Ovary (tissue), 9 donors: Measurements from ENCODE around the gene HLA-DOB. TPM values are rescaled to one million over a fixed set of nuclear protein-coding genes. Genes with fewer than 3 reads are reported as not detected.

ENCODE experiments used
- DNase-seq, 5 donors: peaks; one replicate each; pipeline ENCODE4 v3.0.0-alpha.2; 2019 to 2020
- H3K27ac ChIP-seq, 2 donors: fragments of 200-600 bp; one replicate each; pipeline versions ENCODE4 v1.5.1 to v1.8.0; 2019 to 2022
- H3K27me3 ChIP-seq: fragments of 200-600 bp; one replicate; pipeline ENCODE4 v1.8.0; 2022
- H3K36me3 ChIP-seq: fragments of 200-600 bp; sonication (generic); one replicate; pipeline ENCODE4 v1.5.1; 2019
- H3K4me1 ChIP-seq: one replicate; pipeline ENCODE4 v1.8.1; 2013; ENCODE audit warnings: mild to moderate bottlenecking, moderate library complexity; ENCODE audit not compliant: insufficient read depth
- H3K4me3 ChIP-seq: fragments of 200-600 bp; sonication (generic); one replicate; pipeline ENCODE4 v1.5.1; 2017
- H3K9me3 ChIP-seq, 2 donors: fragments of 200-600 bp in 1 of 2; sonication (generic) in 1 of 2; one replicate each; pipeline versions ENCODE4 v1.5.1 to v1.8.1; 2013 to 2019; ENCODE audit warnings: mild to moderate bottlenecking in 1 of 2, moderate library complexity in 1 of 2
- EP300 ChIP-seq: sonication (generic); formaldehyde crosslinking; IDR thresholded peaks from one replicate; pipeline ENCODE4 v1.6.1; 2017; ENCODE audit warnings: antibody characterized with exemption
- POLR2A ChIP-seq: fragments of 450-650 bp; IDR thresholded peaks from one replicate; pipeline ENCODE4 v1.6.1; 2017; ENCODE audit warnings: antibody characterized with exemption, mild to moderate bottlenecking, moderate library complexity
- WGBS, 3 donors: extraction: QIAGEN DNeasy Blood & Tissue Kit in 1 of 3; methylation state at CpG; one replicate each; pipeline versions ENCODE4 v1.1.5 to v1.1.7; 2013 to 2017; 5-methylcytosine and 5-hydroxymethylcytosine counted together
- intact Hi-C, 4 donors: fragments of 100-400 bp; cut with DNase I; formaldehyde crosslinking; loops; one replicate each; pipeline versions ENCODE4 v1.11.0 to v1.15.1; 2022 to 2023
- polyA plus RNA-seq, 2 donors: library from polyadenylated mRNA; stranded (reverse); fragments of 200-250 nt in 1 of 2; fragments of 350-450 nt in 1 of 2; fragmentation: Illumina TruSeq in 1 of 2; extraction: RNeasy Lipid Tissue Mini Kit (QIAGEN cat#74804) in 1 of 2; gene quantifications; one replicate each; pipeline ENCODE4 v1.2.3, GENCODE V29; 2013 to 2014
- total RNA-seq, 7 donors: library from RNA; depleted of rRNA in 2 of 7; stranded (reverse); fragments of >200 nt in 2 of 7; fragmentation: NEBNext Ultra II Directional in 3 of 7; extraction: Animal tissue kit (Norgen Biotek cat#: 25700) in 3 of 7; gene quantifications; one replicate each; pipeline versions ENCODE4 v1.1.0 to v1.2.4, GENCODE V29; 2016 to 2023
- TF ChIP-seq, protein P1 (sequence below), 3 donors: fragments of 450-650 bp in 2 of 3; fragments of 200-600 bp in 1 of 3; IDR thresholded peaks; one replicate each; pipeline versions ENCODE4 v1.5.1 to v1.8.0; 2016 to 2022; ENCODE audit warnings: antibody characterized with exemption in 3 of 3, mild to moderate bottlenecking in 1 of 3
- donor health status: DM: no; HTN: no; CAD: no; lungs with moderate emphysema.
- donor health status: DM: no; HTN: no; CAD: no.
- donor health status: Bipolar disorder and iron deficiency.
- donor health status: DM: yes; HTN: yes; CAD: no.
- donor health status: DM: no; HTN: no; CAD: no.
- donor health status: DM: yes; HTN: yes; CAD: no.

The HLA-DOB gene
- total and polyA plus RNA-seq, 9 donors = 0.24 to 4.6 (median 0.73) TPM; not detected in 1

DNA sequence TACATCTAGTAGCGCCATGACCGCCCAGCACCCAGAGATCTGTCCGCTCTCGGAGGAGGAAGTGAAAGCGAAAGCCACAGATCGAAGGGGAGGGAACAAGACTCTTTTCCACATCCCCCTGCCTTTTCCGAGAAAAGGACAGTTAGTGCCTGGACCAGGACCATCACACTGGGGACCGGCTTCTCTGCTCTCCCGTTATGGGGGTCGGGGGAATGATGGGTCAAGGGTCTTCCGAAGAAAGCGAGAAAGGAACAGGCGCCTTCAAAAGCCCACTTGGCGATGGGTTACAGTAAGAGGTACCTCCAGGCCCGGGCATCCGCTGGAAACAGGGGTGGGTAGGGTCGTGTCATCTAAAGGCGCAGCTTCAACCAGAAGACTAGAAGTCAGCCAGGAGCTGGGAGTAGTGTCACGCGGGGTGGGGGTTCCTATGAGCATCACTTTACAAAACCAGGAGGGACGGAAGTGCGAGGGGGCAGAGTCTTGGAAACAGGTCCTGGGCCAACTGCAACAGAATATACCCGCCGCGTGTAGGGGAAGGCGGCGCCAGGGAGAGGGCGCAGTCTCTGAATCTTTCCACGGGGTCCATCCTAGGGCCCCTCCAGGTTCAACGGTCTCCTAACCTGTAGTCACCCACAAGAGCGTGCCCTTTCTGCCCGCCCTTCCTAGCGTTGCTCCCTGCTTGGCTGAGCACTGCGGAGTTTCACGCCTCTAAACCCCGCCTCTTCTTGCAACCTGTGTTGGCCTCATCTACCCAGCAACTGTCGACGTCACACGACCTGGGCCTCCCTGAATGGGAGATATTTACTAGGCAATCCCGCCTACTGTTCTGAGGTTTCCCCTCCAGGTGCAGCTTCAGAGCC is 27.4 kb upstream of the HLA-DOB start, which contains the start of gene PSMB8:
TSS of gene PSMB8 (minus strand) at position 69 of the 860 bp plus-strand sequence. CDS start at position 18, 51 bp downstream.
- H3K36me3 ChIP-seq = no peaks in the 10 kb centered on the region

DNA sequence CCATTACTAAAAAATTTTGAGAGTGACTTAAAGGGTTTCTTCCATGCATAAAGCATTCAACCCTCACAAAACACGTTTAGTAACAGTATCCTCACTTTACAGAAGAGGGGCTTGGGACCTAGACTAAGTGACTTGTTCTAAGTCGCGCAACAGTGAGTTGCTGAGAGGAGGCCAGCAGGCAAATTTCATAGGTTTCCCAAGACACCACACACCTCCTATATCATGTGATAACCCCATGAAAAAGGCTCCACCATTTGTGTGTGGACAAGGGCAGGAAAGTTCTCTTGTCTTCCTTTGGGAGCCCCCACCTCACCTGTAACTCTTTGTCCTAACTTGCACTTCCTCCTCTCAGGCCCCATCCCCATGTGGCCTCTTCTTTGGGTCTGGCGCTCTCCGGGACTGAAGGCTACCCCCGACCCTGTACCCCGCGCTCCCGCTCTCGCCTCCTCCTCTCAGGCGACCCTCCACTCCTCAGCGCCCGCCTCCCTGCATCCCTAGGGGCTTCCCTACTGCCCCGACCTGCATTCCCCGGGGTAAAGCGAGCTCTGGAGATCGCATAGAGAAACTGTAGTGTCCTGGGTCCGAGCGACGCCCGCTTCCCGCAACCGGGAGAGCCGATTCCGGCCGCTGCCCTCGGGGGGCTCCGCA is 26.7 kb upstream of the HLA-DOB start:
- intact Hi-C loops = no loop called here
- 6 to 7% (median 7%) methylated on average over 28 of the region's 28 CpGs for WGBS, 3 donors
- TF ChIP-seq, protein P1, sequence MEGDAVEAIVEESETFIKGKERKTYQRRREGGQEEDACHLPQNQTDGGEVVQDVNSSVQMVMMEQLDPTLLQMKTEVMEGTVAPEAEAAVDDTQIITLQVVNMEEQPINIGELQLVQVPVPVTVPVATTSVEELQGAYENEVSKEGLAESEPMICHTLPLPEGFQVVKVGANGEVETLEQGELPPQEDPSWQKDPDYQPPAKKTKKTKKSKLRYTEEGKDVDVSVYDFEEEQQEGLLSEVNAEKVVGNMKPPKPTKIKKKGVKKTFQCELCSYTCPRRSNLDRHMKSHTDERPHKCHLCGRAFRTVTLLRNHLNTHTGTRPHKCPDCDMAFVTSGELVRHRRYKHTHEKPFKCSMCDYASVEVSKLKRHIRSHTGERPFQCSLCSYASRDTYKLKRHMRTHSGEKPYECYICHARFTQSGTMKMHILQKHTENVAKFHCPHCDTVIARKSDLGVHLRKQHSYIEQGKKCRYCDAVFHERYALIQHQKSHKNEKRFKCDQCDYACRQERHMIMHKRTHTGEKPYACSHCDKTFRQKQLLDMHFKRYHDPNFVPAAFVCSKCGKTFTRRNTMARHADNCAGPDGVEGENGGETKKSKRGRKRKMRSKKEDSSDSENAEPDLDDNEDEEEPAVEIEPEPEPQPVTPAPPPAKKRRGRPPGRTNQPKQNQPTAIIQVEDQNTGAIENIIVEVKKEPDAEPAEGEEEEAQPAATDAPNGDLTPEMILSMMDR (IDR thresholded peaks at IDR 0.05) = no peak
- TF ChIP-seq EP300 (no peak), POLR2A (no peak)
- H3K27me3 ChIP-seq = no peaks in the 10 kb centered on the region
- H3K36me3 ChIP-seq = no peaks in the 10 kb centered on the region
- H3K4me3 ChIP-seq = peak overlapping the region; percentile 73
- H3K9me3 ChIP-seq = no peaks in the 10 kb centered on the region
- peaks cover 5% of the 10 kb centered on the region for H3K4me1 ChIP-seq
- DNase-seq = peak in 2 of 5 donors; percentile 65 to 67
- peak overlapping the region; percentile 91 to 92 for H3K27ac ChIP-seq

More for the DNA sequence above, 27.4 kb upstream of the HLA-DOB start, which contains the start of gene PSMB8:
- H3K27me3 ChIP-seq = no peaks in the 10 kb centered on the region
- intact Hi-C loops = no loop called here
- H3K4me3 ChIP-seq = peak within 1 kb of the TSS; percentile 73
- peaks cover 5% of the 10 kb centered on the region for H3K4me1 ChIP-seq
- H3K27ac ChIP-seq = peak within 1 kb of the TSS; percentile 91 to 92
- peak; percentile 94 to 98 (median 96) for DNase-seq
- TF ChIP-seq POLR2A (peak; percentile 91), EP300 (no peak)
- TF ChIP-seq, protein P1 (IDR thresholded peaks at IDR 0.05) = peak; percentile 19 to 39 (median 39)
- H3K9me3 ChIP-seq = no peaks in the 10 kb centered on the region
- 0 to 1% (median 0%) methylated on average over 40 of the region's 40 CpGs for WGBS, 3 donors

DNA sequence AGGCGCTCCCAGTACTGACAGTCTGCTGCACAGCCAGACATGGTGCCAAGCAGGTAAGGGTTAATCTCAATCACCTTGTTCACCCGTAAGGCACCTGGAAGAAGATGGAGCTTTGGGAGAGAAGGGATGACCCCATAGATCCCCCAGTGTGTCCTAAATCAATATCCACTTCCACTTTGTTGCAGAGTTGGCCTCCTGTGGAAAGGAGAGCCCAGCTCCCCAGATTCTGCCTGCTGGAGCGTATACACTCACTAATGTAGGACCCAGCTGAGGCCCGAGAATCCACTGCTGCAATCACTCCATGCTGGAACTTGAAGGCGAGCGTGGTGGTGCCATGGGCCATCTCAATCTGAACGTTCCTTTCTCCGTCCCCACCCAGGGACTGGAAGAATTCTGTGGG is 25.9 kb upstream of the HLA-DOB start:
- intact Hi-C loops = no loop called here
- Histone ChIP-seq H3K36me3 (no peaks in the 10 kb centered on the region), H3K4me3 (peak overlapping the region; percentile 73), H3K9me3 (no peaks in the 10 kb centered on the region), H3K27ac (no peak overlapping the region), H3K4me1 (peaks cover 5% of the 10 kb centered on the region), H3K27me3 (no peaks in the 10 kb centered on the region)
- DNase-seq = no peak
- TF ChIP-seq POLR2A = no peak
- TF ChIP-seq EP300 = no peak
- TF ChIP-seq, protein P1 (IDR thresholded peaks at IDR 0.05) = no peak
- 84 to 92% (median 85%) methylated on average over 8 of the region's 8 CpGs for WGBS, 3 donors

DNA sequence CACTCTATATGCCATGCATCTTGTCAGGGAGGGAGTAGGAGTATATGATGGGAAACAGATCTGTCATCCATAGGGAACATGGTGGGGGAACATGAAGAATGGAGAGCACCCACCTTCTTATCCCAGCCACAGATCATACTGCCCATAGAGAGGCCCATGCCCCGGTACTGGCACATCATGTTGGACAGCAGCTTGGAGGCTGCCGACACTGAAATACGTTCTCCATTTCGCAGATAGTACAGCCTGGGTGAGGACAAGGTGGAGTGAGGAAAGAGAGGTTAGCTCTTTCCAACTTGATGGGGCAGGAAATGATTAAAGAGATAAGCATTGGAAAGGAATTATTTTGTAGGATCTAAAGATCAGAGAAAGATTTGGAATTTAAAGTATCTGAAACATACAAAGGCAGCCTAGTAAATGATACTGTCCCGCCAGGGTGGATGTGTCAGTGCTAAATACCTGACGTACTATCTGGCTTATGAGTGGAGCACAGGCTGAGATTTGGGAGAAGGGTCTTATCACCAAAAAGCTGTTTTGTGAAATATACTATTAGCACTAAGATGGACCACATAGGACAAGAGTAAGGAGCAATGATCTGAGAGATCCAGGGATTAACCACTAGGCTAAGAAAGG is 25.3 kb upstream of the HLA-DOB start:
- H3K27me3 ChIP-seq = no peaks in the 10 kb centered on the region
- H3K4me1 ChIP-seq = peaks cover 9% of the 10 kb centered on the region
- no peak overlapping the region for H3K27ac ChIP-seq
- no peaks in the 10 kb centered on the region for H3K36me3 ChIP-seq
- DNase-seq = no peak
- no peak overlapping the region for H3K4me3 ChIP-seq
- WGBS, 3 donors = 93 to 99% (median 93%) methylated on average over 6 of the region's 6 CpGs
- intact Hi-C loops = no loop called here
- no peak for TF ChIP-seq EP300
- TF ChIP-seq, protein P1 (IDR thresholded peaks at IDR 0.05) = no peak
- no peak for TF ChIP-seq POLR2A
- no peaks in the 10 kb centered on the region for H3K9me3 ChIP-seq
